GM12864 (cell line): Measurements from ENCODE around the gene ODAD2.

Source experiments
- DNase-seq: peaks from one replicate; pipeline ENCODE4 v3.0.0-alpha.2; 2011; ENCODE audit warnings: low read depth
- H3K4me3 ChIP-seq: 2 replicates; pipeline ENCODE4 v1.5.1; 2011; ENCODE audit warnings: mild to moderate bottlenecking, low read depth, low read length, control low read depth
- CTCF ChIP-seq: IDR thresholded peaks from 2 replicates; pipeline ENCODE4 v1.5.1; 2011; ENCODE audit warnings: low read depth, mild to moderate bottlenecking, moderate library complexity, low read length, control low read depth, inconsistent platforms; ENCODE audit errors: missing control alignments

ODAD2 gene

GRCh38 chr10:27826369-27826768, 172.5 kb downstream of the ODAD2 start:
- no peak overlapping the region for H3K4me3 ChIP-seq
- no peak for TF ChIP-seq CTCF
- DNase-seq: no peak

GRCh38 chr10:27822301-27822700, 176.6 kb downstream of the ODAD2 start:
- TF ChIP-seq CTCF: no peak
- no peak overlapping the region for H3K4me3 ChIP-seq
- no peak for DNase-seq

- TF ChIP-seq CTCF: no peak
Measured at GRCh38 chr10:27820637-27821036, 178.2 kb downstream of the ODAD2 start.

GRCh38 chr10:27819781-27820531, 178.9 kb downstream of the ODAD2 start:
- TF ChIP-seq CTCF: no peak
- DNase-seq: no peak
- no peak overlapping the region for H3K4me3 ChIP-seq

More at GRCh38 chr10:27820637-27821036, 178.2 kb downstream of the ODAD2 start:
- no peak overlapping the region for H3K4me3 ChIP-seq
- DNase-seq: no peak

- no peak for DNase-seq
- H3K4me3 ChIP-seq: no peak overlapping the region
- TF ChIP-seq CTCF: no peak
Measured at GRCh38 chr10:27816320-27816719, 182.6 kb downstream of the ODAD2 start.

- H3K4me3 ChIP-seq: no peak overlapping the region
- no peak for DNase-seq
- TF ChIP-seq CTCF: no peak
Measured at GRCh38 chr10:27815846-27816245, 183.0 kb downstream of the ODAD2 start.

GRCh38 chr10:27815261-27815660, 183.6 kb downstream of the ODAD2 start:
- no peak overlapping the region for H3K4me3 ChIP-seq
- no peak for TF ChIP-seq CTCF
- DNase-seq: no peak
